HG03039 (cell line): ENCODE measurements around the gene KRT4.
"Not testable (repeated sequence)": the region's sequence is repeated elsewhere in the genome, so short reads cannot be mapped to it uniquely, and the experiment has no call there.

Experiments used
- ATAC-seq: cut with Tn5 transposase; IDR thresholded peaks from one replicate; pipeline ENCODE4 v1.9.1; 2021; ENCODE audit warnings: mild to moderate bottlenecking, moderate library complexity; ENCODE audit not compliant: unreplicated experiment

KRT4 gene

DNA sequence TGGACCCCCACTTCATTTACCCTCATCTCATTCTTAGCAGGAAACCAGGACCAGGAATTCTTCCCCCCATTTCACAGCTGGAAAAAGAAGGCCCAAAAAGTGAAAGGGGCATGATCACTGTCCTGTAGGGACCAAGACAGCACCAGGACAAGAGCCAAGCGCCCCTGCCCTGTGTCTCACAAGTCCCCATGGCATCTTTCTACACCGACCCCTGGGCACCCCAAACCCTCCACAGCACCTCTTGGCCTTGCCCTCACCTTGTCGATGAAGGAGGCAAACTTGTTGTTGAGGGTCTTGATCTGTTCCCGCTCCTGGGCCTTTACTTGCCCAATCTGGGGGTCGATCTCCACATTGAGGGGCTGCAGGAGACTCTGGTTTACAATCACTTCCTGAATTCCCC, 37.5 kb downstream of the KRT4 start:
- ATAC-seq, result no peak

DNA sequence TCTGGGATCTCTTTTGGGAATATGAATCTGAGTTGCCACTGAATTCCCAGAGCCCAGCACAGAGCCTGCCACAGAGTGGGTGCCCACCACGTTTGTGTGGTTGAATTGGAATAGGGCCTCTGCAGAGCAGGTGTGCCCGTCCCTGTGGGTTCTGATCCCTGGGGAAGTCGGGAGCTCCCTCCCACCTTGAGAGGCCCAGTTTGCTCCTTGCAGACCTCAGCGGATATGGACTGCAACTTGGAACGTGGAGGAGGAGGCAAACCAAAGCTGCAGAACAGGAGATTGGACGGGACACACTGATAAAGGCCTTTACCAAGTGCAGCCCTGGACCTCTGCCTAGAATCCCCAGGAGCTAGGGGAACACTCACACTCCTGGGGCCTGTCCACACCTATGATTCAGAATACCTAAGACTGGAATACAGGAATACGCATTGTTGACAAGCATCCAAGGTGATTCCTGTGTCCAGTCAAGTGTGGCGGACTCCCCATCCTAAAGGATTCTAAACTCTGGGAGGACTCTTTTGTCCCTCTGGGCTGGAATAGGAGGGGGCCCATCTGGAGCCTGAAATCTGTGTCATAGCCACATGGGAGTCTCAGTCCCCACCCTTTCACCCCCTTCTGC, 39.2 kb downstream of the KRT4 start:
- ATAC-seq, result no peak

DNA sequence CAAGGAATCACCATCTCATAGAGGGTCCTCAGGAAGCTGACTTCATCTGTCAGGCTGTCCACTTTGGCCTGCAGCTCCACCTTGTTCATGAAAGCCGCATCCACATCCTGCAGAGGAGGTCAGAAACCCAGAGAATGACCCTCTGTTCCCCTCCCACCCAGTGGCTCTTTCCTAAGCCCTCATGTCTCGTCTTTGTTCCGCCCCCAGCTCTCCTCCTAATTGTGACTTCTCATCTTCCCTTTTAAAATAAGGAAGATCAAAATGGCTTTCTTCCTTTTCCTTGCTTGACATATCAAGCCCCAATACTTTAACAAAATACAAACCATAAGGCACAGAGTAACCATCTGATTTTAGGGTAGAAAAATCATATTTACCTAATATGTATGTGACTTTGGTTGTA, 41.1 kb downstream of the KRT4 start:
- no peak for ATAC-seq

DNA sequence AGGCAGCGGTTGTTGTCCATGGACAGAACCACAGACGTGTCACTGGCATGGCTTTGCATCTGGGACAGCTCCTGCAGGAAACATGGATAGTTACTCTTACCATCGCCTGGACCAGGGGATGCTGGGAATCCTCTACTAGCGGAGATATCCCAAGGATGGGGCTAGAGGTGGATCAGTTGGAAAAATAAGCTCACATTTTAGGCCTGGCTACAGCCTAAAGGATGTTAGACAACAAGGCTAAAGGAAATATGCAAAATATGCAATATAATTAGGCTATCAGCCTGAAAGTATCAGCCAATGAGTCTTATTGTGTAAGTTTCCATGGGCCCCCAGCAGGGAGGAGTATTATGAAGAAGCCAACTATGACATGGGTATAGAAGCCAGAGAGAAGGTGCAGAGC, 41.7 kb downstream of the KRT4 start:
- no peak for ATAC-seq

DNA sequence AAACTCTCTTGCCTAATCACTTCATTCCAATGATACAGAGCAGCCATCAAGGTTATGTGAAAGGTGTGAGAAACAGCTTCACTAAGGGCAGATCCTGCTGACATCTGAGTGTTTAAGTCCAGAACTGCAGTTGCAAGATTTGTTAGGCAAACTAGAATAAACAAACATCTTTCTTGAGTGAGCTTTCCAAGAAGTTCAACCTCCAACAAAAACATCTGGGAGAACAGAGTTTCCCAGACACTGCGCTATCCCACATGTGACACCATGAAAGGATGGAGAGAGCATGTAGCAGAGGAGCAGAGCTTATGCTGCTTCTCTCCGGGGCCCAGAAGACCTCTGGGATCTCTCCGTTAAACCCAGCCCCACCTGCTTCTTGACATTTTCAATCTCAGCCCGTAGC, 42.4 kb downstream of the KRT4 start:
- no peak for ATAC-seq

DNA sequence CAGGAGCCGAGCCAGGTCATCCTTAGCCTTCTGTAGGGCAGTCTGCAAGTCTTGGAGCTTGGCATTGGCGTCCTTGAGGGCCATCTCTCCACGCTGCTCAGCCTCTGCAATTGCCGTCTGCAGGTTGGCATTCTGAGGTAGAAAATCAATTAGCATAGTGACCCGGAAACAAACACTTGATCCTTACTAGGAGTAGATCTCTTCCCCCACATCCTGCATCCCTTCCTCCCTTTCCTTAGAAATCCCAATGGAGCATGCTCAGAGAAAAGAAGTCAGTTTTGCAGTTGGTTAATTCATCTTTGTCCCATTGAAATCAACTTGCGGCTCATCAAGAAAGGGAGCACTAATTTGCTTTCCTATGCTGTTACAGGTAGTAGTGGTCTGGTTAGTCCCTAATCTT, 42.8 kb downstream of the KRT4 start:
- no peak for ATAC-seq

DNA sequence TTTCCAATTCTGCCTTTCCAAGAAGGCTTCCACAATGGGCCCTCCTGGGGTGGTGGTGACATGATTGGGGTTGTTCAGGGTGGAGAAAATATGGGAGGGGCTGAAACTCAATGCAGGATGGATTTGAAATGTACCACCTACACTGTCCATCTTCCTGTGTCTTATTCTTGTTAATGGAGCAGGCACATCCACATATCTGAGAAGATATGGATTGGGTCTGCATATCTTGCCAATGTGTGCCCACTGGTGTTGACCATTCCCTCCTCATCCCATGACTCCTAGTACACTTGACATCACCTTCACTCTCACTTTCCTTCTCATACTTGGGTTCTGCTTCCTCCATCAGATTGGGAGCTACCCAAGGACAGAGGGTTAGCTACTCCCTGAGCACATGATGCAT, 44.0 kb downstream of the KRT4 start:
- ATAC-seq, result no peak

DNA sequence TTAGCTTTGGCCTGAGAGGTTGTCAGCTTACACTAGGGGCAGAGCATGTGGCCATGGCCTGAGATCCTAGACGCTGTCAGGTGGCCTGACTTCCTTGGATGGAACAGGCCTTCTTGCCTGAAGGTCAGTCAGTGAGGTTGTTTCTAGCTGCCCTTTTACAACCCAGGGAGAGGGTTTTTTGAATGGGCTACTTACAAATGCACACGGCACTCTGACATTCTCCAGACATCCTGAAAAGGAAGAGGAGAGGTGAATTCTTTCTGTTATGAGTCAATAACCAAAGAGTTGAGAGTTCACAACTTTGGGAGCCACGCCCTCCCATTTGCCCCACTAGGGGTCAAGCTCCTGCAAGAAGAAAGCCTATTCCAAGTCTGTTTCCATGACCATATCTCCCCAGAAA, 44.6 kb downstream of the KRT4 start:
- no peak for ATAC-seq

DNA sequence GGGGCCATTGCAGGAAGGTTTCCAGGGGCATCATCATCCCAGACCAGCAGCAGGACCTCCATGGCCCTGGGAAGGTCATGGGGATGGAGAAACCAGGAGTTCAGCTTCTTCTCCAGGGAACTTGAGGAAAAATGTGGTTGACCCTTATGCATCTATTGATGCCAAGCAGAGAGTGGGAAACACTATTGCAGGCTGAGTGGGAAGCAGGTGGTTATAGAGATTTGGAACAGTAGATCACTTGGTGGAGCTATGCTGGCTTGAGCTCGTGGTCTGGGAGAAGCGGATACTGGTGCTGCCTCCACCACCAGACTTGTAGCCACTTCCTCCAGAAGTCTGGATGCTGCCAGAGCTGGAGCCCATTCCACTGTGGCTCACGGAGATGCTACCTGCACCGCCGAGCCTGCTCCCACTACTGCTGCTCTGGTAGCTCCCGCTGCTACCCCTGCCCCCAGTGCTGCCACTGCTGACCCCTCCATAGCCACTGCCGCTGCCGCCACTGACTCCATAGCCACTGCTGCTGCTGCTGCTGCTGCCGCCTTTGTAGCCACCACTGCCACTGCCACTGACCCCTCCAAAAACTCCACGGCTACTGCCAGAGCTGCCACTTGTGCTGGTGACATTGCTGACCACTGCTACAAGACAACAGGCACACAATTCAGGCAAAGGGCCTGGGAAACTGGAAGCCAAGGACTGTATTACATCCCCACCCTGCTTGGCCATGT, 45.3 kb downstream of the KRT4 start:
- no peak for ATAC-seq

DNA sequence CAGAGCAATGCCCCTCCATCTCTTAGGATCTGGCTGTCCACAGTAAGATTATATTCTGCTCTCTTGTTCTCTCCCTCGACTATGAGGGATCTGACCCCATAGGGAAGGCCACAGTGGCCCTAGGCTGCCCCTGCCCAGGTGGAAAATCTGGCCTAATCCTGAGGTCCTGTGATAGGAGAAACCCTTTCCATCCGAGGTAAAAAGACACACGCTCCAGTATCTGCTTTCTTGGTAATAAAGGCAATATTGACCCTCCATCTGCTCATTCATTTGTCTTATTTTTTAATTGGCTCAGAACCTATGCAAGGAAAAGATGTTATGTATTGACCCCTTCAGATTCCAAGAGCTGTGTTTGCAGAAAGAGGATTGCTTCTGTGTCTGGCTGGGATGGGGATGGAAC, 46.5 kb downstream of the KRT4 start:
- no peak for ATAC-seq

DNA sequence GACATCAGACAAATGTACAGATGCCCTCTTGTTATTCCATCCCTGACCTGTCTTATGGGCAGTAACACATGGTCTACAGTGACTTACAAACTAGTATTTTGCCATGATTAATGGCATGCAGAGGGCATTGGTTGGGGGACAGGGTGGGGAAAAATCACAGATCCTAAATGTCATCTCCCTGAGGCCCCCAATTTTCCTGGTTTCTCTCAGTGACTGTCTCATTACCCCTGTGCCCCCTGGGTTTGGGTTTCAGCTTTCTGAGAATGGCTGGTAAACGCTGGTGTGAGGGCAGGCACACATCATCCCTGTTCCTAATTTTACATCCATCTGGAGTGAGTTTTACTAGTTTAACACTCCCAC, 46.9 kb downstream of the KRT4 start:
- no peak for ATAC-seq

DNA sequence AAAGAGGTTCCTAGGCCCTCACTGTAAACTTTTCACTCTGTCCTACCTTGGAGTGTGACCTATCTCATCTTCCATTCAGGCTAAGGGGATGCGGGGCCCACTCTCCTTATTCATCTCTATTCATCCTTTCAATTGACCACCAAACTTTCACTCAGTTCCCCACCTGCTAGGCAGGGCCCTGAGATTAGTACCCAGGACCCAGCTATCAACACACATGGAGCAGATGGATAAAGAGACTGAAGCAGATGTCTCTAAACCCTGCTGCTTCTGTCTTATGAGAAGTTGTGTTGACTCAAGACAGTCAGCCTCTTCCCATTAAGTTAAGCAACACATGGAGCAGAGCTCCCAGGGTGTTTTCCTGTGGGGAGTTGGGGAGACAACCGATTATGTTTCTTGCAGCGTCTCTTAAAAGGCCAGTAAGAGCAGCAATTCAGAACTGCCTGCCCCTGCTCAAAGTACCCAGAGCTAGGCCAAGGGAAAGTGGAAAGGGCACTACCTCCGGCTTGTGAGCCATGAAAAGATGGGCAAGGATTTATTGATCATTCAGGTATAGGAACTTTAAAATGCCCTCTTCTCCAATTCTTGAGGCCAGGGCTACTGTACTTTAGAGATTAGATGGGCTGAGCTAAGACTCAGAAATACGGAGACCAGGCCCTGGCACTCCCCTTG, 47.4 kb downstream of the KRT4 start:
- ATAC-seq, result no peak

DNA sequence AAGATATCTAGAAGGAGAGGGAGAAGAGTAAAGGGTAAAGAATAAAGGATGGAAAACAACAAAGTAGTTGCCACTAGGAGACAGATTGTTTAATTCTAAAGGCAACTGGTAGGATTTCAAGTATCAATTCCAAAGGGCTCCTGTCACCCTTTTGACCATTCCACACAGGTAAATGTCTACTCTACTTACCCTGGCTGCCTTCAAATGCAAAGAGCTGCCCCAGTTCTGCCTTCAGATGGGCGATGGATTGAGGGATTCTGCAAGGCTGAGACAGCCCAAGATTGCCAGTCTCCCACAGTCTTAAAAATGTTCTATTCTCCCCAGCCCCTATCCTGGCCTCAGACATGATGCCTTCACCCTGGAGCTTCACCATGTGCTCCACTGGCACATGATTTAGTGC, 48.2 kb downstream of the KRT4 start:
- ATAC-seq, result no peak

DNA sequence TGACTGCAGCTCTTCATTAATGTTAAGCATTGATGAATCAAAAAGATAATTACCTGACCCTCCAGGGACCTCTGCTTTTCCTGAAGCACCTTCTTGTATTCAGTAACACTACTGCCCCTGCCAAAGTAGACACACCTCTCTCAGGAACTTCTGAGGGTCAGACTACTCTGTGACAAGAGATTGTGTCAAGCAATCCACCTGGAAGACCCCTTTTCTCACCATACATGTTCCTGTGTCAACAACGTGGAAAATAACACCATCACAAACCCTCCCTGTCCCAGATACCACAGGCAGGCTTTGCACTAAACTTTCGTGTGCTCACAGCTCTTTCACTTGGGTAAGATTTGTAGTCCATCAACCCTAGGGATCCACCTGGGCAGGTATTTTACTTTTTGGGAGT, 49.9 kb downstream of the KRT4 start:
- ATAC-seq, result no peak

DNA sequence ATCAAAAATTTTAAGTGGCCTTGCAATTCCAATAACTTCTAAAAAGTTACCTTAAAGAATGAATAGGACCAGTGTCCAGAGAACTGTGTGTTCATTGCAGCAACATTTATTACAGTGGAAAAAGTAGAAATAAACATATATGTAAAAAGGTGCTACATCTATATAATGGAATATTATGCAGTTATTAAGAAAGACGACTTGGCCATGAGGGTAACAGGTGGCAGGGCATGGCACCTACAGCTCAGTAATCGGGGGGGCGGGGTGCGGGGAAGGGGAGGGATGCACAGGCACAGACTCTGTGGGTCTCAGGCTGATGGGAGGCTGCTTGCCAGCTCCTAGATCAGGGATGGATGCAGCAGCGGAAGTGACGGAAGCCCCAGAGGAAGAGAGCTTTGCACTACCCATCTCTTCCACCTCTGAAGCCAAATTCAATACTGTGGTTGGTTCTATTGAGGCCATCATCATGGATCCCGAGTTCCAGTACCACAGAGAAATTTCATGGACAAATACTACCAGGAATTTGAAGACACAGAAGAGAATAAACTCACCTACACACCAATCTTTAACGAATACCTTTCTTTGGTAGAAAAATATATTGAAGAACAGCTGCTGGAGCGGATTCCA, 50.8 kb downstream of the KRT4 start:
- ATAC-seq, result no peak

DNA sequence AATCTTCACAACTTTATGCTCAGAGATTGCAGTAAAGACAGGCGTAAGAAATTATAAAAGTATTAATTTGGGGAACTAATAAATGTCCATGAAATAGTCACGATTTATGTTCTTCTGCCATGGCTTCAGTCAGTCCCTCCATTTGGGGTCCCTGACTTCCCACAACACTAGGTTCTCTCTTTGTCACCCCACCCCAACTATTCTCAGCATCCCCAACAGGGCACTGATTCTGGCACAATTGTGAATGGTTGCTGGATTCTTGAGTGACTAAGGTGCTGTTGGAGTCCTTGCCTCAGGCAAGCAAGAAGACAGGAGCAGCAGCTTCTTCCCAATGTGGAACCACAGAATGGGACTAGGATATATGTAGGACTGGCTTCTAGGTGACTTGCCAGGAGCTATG, 52.1 kb downstream of the KRT4 start:
- no peak for ATAC-seq

DNA sequence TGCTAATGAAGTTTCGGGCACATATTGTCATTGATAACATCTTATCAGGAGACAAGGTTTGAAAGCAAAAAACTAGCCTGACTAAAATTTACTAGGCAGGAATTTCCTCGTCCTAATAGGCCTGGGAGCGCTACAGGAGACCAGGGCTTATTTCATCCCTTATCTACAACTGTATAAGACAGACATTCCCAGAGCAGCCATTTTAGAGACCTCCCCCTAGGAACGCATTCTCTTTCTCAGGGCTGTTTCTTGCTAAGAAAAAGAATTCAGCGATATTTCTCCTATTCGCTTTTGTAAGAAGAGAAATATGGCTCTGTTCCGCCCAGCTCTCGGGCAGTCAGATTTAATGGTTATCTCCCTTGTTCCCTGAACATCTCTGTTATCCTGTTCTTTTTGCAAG, 52.7 kb downstream of the KRT4 start:
- not testable (repeated sequence) for ATAC-seq

DNA sequence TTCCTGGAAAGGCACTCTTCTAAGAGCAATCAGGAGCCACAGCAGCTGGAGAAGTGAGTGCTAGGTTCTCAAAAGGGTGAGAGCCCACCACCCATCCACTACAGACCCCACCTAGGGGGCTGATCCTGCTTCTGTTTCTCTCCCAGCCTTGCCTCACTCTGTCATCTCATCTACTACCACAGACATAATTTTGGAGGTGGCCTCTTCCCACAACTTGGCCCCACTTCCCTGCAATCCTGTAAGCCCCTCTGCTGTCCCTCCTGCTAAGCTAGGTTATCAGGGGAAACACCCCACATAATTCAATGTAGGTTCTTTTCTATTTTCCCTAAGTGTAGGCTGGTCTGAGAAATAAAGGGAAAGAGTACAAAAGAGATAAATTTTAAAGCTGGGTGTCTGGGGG, 53.3 kb downstream of the KRT4 start:
- no peak for ATAC-seq

DNA sequence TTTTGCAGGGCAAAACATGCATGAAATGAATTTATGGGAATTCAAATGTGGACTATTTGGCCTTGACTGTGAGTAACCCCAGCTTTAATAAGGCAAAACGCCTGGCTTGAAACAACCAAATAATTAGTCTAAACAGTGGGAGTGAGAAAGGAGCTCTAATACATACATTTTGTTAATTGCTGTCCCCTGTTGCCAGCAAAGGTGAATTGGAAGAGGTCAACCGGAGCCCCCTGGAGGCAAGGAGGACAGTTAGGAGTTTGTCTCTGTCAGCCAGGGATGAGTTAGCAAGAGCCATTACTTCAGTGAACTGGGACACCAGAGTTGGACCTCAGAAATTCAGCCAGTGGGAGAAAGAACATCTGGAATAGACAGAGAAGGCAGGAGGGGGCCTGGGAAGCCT, 54.2 kb downstream of the KRT4 start:
- ATAC-seq, result no peak

DNA sequence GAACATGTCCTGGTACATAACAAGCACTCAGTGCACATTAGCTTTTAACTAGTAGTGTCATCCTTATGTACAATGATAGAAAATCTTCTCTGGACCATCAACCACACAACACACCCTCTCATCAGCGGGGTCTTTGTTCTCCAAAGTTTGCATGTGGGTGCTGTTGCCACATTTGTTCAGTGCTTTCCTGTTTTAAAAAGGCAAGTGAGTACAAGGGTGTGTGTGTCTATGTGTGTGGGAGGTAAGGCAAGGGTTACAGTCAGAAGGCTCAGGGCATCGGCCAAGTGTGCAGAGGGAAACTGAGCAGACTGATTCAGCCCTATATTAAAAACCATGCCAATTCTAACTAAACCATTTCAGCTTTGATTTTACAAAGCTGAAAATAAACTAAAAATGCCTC, 54.7 kb downstream of the KRT4 start:
- no peak for ATAC-seq

DNA sequence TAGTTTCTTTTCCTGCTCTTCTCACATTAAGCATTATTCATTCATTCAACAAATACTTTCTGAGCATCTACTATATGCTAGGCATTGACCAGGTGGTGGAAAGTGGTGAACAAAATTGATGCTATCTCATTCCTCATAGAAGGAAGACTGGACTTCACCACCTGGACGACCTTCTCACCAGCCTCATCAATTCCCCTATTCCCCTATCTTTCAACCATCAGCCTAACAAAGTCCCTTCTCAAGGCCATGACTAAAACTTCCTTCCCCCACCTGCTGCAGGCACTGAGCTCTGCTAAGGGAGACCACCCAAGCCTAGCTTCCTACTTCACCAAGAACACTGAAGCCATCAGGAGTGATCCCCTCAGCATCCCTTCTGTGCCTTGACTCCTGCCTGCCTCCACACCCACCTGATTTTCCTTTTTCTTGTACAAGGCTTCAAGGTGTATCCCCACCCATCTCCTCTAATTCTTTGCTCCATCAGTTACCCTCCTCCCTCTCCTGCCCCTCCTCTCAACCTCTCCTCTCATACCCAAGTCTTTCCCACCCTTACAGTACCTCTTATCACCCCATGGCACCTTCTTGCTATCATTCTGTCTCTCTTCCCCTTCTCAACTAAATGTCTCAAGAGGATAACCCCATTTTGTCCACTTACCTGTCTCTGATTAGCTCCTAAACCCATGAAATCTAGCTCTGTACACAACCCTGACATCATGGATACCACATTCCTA, 56.3 kb downstream of the KRT4 start:
- ATAC-seq, result no peak
